IMR-90 (cell line): ENCODE data around the gene PPP3CA. TPM values are rescaled to one million over a fixed set of nuclear protein-coding genes. Genes with fewer than 3 reads are reported as not detected.

Source experiments
- ATAC-seq: fragments of 200-7000 bp; cut with Tn5 transposase; 2 replicates; pipeline ENCODE4 v1.9.1; 2020; ENCODE audit warnings: low read depth, mild to moderate bottlenecking, moderate library complexity
- BruUV-seq: library from RNA; stranded (reverse); fragments of 400-500 nt; replicated peaks from 2 replicates; lab custom pipeline; 2021; lab: Mats Ljungman, UMichigan
- CTCF ChIA-PET: fragments of 300-600 bp; formaldehyde crosslinking; extraction: SDS; loops from one replicate; lab custom pipeline; 2021; ENCODE audit warnings: antibody characterized with exemption; lab: Yijun Ruan, JAX
- POLR2A ChIA-PET: fragments of 300-600 bp; sonication (Branson Sonifier 250); formaldehyde crosslinking; loops from one replicate; lab custom pipeline; 2022; ENCODE audit warnings: antibody characterized with exemption; ENCODE audit not compliant: unreplicated experiment; lab: Charles Lee
- DNase-seq: peaks from one replicate; pipeline ENCODE4 v3.0.0; 2013
- H2AFZ ChIP-seq: replicated peaks from 2 replicates; pipeline ENCODE3; 2013; ENCODE audit warnings: low read length, mild to moderate bottlenecking; ENCODE audit not compliant: poor library complexity
- H2AK5ac ChIP-seq: 2 replicates; pipeline ENCODE4 v1.6.1; 2013; ENCODE audit warnings: low read depth, low read length, inconsistent platforms
- H2AK9ac ChIP-seq: replicated peaks from 2 replicates; pipeline ENCODE3; 2013; ENCODE audit warnings: mild to moderate bottlenecking, low read depth, low read length, moderate library complexity; ENCODE audit not compliant: poor library complexity
- H2BK120ac ChIP-seq: 2 replicates; pipeline ENCODE4 v1.6.1; 2013; ENCODE audit warnings: low read depth, low read length, inconsistent platforms
- H2BK15ac ChIP-seq: 3 replicates; pipeline ENCODE4 v1.6.1; 2013; ENCODE audit warnings: low read depth, low read length, inconsistent platforms
- H2BK20ac ChIP-seq: 2 replicates; pipeline ENCODE4 v1.6.1; 2013; ENCODE audit warnings: low read depth, mild to moderate bottlenecking, inconsistent platforms, low read length, moderate library complexity
- H2BK5ac ChIP-seq: 2 replicates; pipeline ENCODE4 v1.6.1; 2013; ENCODE audit warnings: mild to moderate bottlenecking, low read depth, low read length, inconsistent platforms; ENCODE audit not compliant: poor library complexity, severe bottlenecking
- H3K14ac ChIP-seq: replicated peaks from 2 replicates; pipeline ENCODE4 v1.6.1; 2013; ENCODE audit warnings: low read depth, low read length, inconsistent platforms
- H3K18ac ChIP-seq: 2 replicates; pipeline ENCODE4 v1.6.1; 2013; ENCODE audit warnings: low read depth, low read length, control low read depth
- H3K23ac ChIP-seq: 2 replicates; pipeline ENCODE4 v1.6.1; 2013; ENCODE audit warnings: low read depth, low read length, inconsistent platforms
- H3K27ac ChIP-seq: 2 replicates; pipeline ENCODE4 v1.5.1; 2013; ENCODE audit warnings: mild to moderate bottlenecking, control low read depth, low read length; ENCODE audit not compliant: insufficient read depth
- H3K27me3 ChIP-seq: 2 replicates; pipeline ENCODE4 v1.6.1; 2013; ENCODE audit warnings: low read length; ENCODE audit not compliant: control insufficient read depth, insufficient read depth
- H3K36me3 ChIP-seq: 2 replicates; pipeline ENCODE4 v1.6.1; 2013; ENCODE audit warnings: low read length, mixed read lengths; ENCODE audit not compliant: control insufficient read depth, insufficient read depth
- H3K4ac ChIP-seq: 2 replicates; pipeline ENCODE4 v1.6.1; 2013; ENCODE audit warnings: low read depth, low read length, inconsistent platforms
- H3K4me1 ChIP-seq: 2 replicates; pipeline ENCODE4 v1.6.1; 2013; ENCODE audit warnings: low read length, mixed read lengths; ENCODE audit not compliant: control insufficient read depth, insufficient read depth
- H3K4me2 ChIP-seq: 2 replicates; pipeline ENCODE4 v1.6.1; 2013; ENCODE audit warnings: low read depth, mild to moderate bottlenecking, control low read depth, low read length, moderate library complexity
- H3K4me3 ChIP-seq: 2 replicates; pipeline ENCODE4 v1.5.1; 2013; ENCODE audit warnings: low read depth, mild to moderate bottlenecking, control low read depth, low read length, moderate library complexity; ENCODE audit not compliant: insufficient read depth
- H3K56ac ChIP-seq: 2 replicates; pipeline ENCODE4 v1.6.1; 2013; ENCODE audit warnings: low read length, inconsistent platforms; ENCODE audit not compliant: insufficient read depth; ENCODE audit errors: extremely low read depth
- H3K79me1 ChIP-seq, 2 experiments: 2 replicates each; pipeline ENCODE4 v1.6.1; 2013; ENCODE audit warnings: low read length in 2 of 2, inconsistent platforms in 1 of 2, low read depth in 1 of 2
- H3K9ac ChIP-seq: 2 replicates; pipeline ENCODE4 v1.6.1; 2013; ENCODE audit warnings: low read depth, low read length, control low read depth
- H3K9me1 ChIP-seq: 2 replicates; pipeline ENCODE4 v1.6.1; 2013; ENCODE audit warnings: low read length, inconsistent platforms; ENCODE audit not compliant: insufficient read depth
- H3K9me3 ChIP-seq: 2 replicates; pipeline ENCODE4 v1.6.1; 2013; ENCODE audit warnings: low read length; ENCODE audit not compliant: control insufficient read depth, insufficient read depth
- H4K20me1 ChIP-seq: 2 replicates; pipeline ENCODE4 v1.6.1; 2013; ENCODE audit warnings: low read length, inconsistent platforms; ENCODE audit not compliant: insufficient read depth
- H4K5ac ChIP-seq: 2 replicates; pipeline ENCODE4 v1.6.1; 2013; ENCODE audit warnings: mild to moderate bottlenecking, low read depth, low read length, control low read depth
- H4K8ac ChIP-seq, 2 experiments: 2 replicates each; pipeline ENCODE4 v1.6.1; 2013; ENCODE audit warnings: low read depth in 2 of 2, low read length in 2 of 2, control low read depth in 1 of 2, inconsistent platforms in 1 of 2
- H4K91ac ChIP-seq: 2 replicates; pipeline ENCODE4 v1.6.1; 2013; ENCODE audit warnings: low read depth, low read length, inconsistent platforms; ENCODE audit not compliant: insufficient read depth
- CEBPB ChIP-seq: IDR thresholded peaks from 2 replicates; pipeline ENCODE4 v1.6.1; 2012; ENCODE audit warnings: low read depth, low read length, improper control_type of control experiment
- CHD1 ChIP-seq: IDR thresholded peaks from 2 replicates; pipeline ENCODE4 v1.6.1; 2012; ENCODE audit warnings: low read depth, low read length, improper control_type of control experiment
- MAFK ChIP-seq: IDR thresholded peaks from 2 replicates; pipeline ENCODE4 v1.6.1; 2012; ENCODE audit warnings: low read depth, low read length, improper control_type of control experiment
- NFE2L2 ChIP-seq: fragments of 150-350 bp; IDR thresholded peaks from 2 replicates; pipeline ENCODE4 v1.6.1; 2016; ENCODE audit warnings: low read depth, mild to moderate bottlenecking, low read length
- RAD21 ChIP-seq: IDR thresholded peaks from 2 replicates; pipeline ENCODE4 v1.6.1; 2012; ENCODE audit warnings: low read length, improper control_type of control experiment
- SMC3 ChIP-seq: fragments of 150-350 bp; IDR thresholded peaks from 2 replicates; pipeline ENCODE4 v1.6.1; 2016; ENCODE audit warnings: low read depth, mild to moderate bottlenecking, antibody characterized with exemption, low read length, moderate library complexity
- WGBS, 2 experiments: methylation state at CpG; one replicate each; pipeline versions ENCODE4 v1.1.5 to v1.1.7; 2013; ENCODE audit warnings: missing lambda C conversion rate in 2 of 2; ENCODE audit not compliant: insufficient read length in 1 of 2; ENCODE audit errors: extremely low coverage in 2 of 2; 5-methylcytosine and 5-hydroxymethylcytosine counted together
- dilution Hi-C: fragments of 300-500 bp; cut with HindIII; formaldehyde crosslinking; loops from one replicate; pipeline ENCODE4 v1.14.3; 2018; ENCODE audit warnings: low sequenced_read_pairs; ENCODE audit not compliant: unreplicated experiment
- in situ Hi-C: fragments of 300-500 bp; cut with MboI; formaldehyde crosslinking; loops from 3 replicates; pipeline ENCODE4 v1.14.3; 2019; ENCODE audit warnings: low sequenced_read_pairs, inconsistent platforms, mixed read lengths
- intact Hi-C: fragments of 100-400 bp; cut with micrococcal nuclease; formaldehyde crosslinking; loops from 2 replicates; pipeline ENCODE4 v1.10.0; 2022
- polyA plus RNA-seq, 3 experiments: library from polyadenylated mRNA; depleted of rRNA; stranded (reverse); fragments of >200 nt; gene quantifications; 2 replicates each; pipeline ENCODE4 v1.2.3, GENCODE V29; 2012; ENCODE audit warnings: low replicate concordance in 1 of 3
- total RNA-seq: library from RNA; depleted of rRNA; stranded (reverse); fragments of >200 nt; gene quantifications from 2 replicates; pipeline ENCODE4 v1.2.3, GENCODE V29; 2012
- TF ChIP-seq, protein P1 (sequence below): fragments of 150-350 bp; IDR thresholded peaks from 2 replicates; pipeline ENCODE4 v1.6.1; 2017; ENCODE audit warnings: mild to moderate bottlenecking, antibody characterized with exemption, low read length, low read depth
- TF ChIP-seq, protein P2 (sequence below): fragments of 150-350 bp; IDR thresholded peaks from 2 replicates; pipeline ENCODE4 v1.6.1; 2016; ENCODE audit warnings: low read depth, mild to moderate bottlenecking, low read length, moderate library complexity, borderline replicate concordance

PPP3CA gene
- total and polyA plus RNA-seq, 2 of the 4 experiments (the other 2 are of a cell fraction), result 14.5 to 48.6 TPM

DNA sequence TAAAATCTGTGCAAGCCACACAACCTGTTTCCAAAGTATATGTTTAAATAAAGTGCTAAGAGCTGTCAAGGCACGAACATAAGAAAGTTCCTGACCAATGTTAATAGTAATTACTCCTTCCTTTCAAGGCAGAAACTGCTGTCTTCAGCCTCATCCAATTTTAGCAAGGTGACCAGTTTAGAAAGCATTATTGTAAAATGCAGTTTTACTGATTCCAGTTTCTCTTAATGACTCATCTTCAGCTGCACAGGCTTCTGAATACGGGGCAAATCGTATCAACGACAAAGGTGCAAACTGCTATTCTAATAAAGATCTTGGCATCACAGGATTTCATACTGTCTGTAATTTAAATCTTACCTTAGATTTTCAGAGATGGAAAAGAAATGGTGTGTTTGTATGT lies 87.5 kb downstream of the PPP3CA start:
- Histone ChIP-seq H3K56ac (no peak overlapping the region), H2BK15ac (no peak overlapping the region), H3K4me3 (no peak overlapping the region), H3K9me3 (no peaks in the 10 kb centered on the region), H2BK20ac (no peak overlapping the region), H3K4me2 (no peak overlapping the region), H2BK5ac (no peak overlapping the region), H3K14ac (no peak overlapping the region), H3K27me3 (no peaks in the 10 kb centered on the region), H3K18ac (no peak overlapping the region), H4K5ac (no peak overlapping the region), H4K20me1 (peaks cover 26% of the 10 kb centered on the region; the same call in 1 of the 2 replicates), H3K4ac (no peak overlapping the region), H4K8ac (no peak overlapping the region), H2AK5ac (no peak overlapping the region), H3K79me1 (peaks cover 25 to 43% of the 10 kb centered on the region in 2 experiments), H2BK120ac (no peak overlapping the region), H4K91ac (no peak overlapping the region), H3K27ac (no peak overlapping the region), H3K4me1 (peaks cover 3% of the 10 kb centered on the region), H2AK9ac (no peak overlapping the region), H2AFZ (no peak overlapping the region), H3K23ac (no peak overlapping the region), H3K36me3 (no peaks in the 10 kb centered on the region), H3K9ac (no peak overlapping the region), H3K9me1 (no peaks in the 10 kb centered on the region; the same call in 1 of the 2 replicates)
- TF ChIP-seq, protein P1, sequence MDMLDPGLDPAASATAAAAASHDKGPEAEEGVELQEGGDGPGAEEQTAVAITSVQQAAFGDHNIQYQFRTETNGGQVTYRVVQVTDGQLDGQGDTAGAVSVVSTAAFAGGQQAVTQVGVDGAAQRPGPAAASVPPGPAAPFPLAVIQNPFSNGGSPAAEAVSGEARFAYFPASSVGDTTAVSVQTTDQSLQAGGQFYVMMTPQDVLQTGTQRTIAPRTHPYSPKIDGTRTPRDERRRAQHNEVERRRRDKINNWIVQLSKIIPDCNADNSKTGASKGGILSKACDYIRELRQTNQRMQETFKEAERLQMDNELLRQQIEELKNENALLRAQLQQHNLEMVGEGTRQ, result no peak
- no peak for TF ChIP-seq RAD21
- no peak for TF ChIP-seq SMC3
- no peak for TF ChIP-seq CHD1
- TF ChIP-seq NFE2L2, result no peak
- TF ChIP-seq, protein P2, sequence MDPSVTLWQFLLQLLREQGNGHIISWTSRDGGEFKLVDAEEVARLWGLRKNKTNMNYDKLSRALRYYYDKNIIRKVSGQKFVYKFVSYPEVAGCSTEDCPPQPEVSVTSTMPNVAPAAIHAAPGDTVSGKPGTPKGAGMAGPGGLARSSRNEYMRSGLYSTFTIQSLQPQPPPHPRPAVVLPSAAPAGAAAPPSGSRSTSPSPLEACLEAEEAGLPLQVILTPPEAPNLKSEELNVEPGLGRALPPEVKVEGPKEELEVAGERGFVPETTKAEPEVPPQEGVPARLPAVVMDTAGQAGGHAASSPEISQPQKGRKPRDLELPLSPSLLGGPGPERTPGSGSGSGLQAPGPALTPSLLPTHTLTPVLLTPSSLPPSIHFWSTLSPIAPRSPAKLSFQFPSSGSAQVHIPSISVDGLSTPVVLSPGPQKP, result no peak
- TF ChIP-seq MAFK, result no peak
- no peak for TF ChIP-seq CEBPB
- ATAC-seq (no peak), DNase-seq (peak; percentile 34)
- POLR2A ChIA-PET, result no interaction called here
- in situ Hi-C loops, result no loop called here
- dilution Hi-C loops, result no loop called here
- BruUV-seq, result no TSS peak
- CTCF ChIA-PET, result no interaction called here
- no CpG with 5 or more reads among the region's 4 CpGs for WGBS, 2 experiments
- intact Hi-C loops, result no loop called here
